Fibroblast of upper back skin (primary cell): ENCODE results near the gene DMPK.
"Not testable (repeated sequence)": the region's sequence is repeated elsewhere in the genome, so short reads cannot be mapped to it uniquely, and the experiment has no call there.

Experiments
- DNase-seq: peaks from one replicate; pipeline ENCODE4 v3.0.0-alpha.2; 2013

Gene DMPK

DNA sequence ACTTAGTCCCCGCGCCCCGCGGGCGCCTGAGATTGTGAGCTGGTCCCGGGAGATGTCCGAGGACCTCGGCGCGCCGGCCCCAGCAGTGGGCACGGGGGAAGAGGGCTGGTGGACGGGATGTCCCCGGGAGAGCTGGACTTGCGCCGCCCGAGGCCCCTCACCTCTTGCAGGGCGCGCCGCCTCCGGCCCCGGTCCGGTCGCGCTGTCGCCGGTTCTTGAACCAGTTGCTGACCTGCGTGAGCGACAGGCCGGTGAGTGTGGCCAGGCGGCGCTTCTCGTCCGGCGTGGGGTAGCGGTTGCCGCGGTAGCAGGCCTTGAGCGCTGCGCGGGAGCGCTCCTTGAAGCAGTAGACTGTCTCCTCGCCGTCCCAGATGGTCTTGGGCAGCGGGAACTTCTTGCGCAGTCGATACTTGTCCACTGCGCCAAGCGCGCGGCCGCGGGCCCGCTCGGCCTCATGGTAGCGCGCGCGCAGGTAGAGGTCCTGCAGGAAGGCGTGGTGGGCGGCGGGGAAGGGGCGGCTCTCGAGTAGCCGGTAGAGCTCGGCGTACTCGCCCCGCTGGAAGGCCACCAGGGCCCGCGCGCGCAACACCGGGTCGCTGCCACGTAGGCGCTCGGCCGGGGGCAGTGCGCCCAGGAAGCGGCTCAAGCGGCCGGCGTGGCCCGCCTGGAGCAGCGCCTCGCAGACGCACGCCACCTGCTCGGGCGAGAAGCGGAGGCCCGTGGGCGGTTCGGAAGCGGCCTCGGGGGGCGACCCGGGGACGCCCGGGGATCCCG is 14.2 kb downstream of the DMPK start:
- DNase-seq = peak; percentile 57

DNA sequence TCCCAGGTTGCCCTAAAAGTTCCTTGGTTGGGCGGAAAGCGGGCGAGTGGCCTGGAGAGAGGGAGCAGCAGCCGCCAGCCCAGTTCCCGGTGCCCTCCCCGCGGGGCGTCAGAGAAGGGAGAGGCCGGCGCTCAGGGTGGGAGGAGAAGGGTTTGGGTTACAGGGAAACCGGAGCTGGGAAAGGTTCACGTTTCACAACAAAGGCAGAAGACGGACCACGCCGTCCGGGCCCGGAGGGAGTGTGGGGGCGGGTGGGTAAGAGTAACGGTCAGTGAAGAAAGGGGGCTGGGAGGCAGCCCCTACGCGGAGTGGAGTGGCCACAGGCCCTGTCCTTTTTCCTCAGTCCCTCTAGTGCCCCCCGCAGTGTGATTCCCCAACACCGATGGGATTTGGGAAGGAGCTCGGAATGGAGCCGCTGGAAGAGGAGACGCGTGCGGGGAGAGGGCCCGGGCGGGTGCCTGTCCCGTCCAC is 14.8 kb downstream of the DMPK start:
- DNase-seq = peak; percentile 85

DNA sequence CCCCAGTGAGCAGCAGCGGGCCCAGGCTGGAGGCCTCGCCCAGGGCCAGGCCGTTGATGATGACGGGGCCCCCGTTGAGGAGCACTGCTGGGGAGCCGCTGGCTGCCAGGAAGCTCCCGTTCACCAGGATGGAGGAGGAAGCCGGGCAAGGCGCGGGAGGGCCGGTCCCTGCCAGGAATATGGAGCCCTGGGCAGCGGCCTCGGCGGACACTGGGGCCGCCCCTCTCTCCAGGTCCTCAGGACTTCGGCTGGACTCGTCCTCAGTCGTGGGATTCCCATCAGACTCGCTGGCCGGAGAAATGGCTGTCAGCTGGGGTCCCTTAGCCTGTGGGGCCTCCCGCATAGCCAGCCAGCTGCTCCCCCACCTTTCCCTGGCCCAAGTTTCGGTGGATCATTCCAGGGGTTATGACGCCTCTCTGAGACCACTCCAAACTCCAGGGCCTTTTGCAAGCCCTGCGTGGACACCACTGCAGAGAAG is 15.4 kb downstream of the DMPK start:
- DNase-seq = peak; percentile 15

DNA sequence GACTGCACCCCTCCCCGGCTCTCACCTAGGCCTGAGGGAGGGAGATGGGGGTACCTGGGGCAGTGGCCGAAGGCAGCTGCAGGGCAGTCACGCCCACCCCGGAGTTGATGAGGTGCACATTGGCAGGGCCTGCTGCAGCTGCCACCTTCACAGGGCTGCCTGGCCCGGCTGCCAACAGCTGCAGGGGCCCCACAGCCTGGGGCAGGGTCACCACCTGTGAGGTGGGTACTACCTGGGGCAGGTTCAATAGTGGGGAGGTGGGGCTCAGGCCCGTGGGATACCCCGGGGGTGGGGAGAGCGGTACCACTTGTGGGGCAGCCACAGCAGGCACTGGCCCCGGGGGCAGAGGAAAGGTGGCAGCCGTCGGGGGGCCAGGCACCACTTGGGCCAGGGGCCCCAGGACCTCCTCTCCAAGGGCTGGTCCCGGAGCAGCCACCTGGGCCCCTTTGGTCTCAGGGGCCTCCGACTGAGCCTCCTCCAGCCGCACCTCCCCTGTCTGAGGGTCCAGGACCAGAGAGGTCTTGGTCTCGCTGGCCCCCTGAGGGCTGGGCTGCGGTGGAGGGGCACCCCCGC is 15.9 kb downstream of the DMPK start:
- no peak for DNase-seq

DNA sequence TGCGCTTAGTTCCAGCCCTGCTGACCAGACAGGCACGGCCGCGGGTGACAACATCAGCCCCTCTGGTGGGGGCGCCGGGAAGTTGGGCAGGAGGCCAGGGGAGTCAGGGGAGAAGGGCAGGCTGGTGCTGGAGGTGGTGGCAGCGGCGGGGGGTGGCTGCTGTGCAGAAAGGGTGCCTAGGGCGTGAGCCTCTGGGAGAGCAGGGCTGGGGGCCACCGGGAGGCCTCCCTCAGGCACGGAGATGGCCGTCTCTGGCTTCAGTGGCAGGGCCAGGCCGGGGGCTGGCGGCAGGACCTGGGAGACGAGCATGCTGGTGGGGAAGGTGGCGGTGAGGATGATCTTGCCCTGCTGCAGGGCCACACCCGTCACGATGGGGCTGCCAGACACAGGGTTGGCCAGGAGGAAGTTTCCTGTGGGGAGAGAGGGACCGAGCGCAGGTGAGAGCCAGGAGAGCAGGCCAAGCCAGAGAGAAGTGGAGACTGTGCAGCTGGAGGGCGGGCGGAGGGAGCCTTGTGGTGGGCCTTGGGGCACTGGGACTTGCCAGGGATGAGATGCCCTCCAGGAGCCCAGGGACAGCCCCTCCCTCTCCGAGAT is 16.5 kb downstream of the DMPK start:
- DNase-seq = no peak

DNA sequence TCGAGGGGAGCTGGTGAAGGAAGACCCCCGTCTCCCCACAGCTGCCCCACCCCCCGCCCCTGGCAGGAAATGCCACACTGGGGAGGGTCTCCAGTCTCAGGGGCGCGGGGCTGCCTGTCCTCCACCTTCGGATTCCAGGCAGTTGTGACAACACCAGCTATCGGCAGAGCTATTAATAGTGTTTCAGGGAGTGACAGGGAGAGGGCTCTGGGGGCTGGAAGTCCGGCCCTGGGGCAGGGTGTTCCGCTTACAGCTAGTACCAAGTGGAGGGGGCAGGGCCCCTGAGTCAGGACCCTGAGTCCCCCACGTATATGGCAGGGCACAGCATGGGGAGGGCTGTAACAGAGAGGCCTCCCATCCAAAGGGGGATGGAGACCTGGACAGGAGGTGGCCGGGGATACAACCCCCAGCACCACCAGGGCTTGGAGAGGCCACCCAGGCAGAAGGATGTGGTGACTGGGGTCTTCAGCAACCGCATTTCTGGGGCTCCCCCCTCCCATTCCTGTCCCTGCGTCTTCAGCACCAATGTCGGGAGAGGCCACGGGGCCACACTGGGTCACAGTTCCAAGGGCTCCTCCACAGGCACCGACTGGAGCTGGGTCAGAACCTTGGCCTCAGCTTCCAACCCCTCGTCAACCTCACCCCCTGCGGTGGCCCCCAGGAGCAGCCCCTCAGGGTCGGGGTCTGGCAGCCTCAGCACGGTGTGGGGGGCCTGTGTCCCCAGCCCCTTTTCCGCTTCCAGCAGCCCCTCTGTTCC is 17.2 kb downstream of the DMPK start:
- DNase-seq = no peak

DNA sequence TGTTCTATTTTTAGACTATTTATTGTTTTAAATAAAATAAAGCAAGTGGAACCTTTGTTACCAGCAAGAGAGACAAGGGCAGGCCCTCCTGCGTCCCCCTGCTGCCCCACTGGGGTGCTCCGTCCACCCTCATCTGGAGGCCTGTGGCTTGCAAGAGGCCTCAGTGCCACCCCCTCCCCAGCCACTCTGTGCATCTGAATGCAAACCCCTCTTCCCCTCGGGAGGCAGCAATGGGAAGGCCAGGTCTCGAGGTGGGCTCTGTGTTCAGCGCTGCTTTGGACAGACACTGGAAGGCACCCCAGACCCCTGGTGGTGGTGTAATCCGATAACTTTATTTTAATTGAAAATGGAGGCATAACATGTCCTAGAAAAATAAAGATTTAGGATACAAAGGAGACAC is 17.8 kb downstream of the DMPK start:
- no peak for DNase-seq

DNA sequence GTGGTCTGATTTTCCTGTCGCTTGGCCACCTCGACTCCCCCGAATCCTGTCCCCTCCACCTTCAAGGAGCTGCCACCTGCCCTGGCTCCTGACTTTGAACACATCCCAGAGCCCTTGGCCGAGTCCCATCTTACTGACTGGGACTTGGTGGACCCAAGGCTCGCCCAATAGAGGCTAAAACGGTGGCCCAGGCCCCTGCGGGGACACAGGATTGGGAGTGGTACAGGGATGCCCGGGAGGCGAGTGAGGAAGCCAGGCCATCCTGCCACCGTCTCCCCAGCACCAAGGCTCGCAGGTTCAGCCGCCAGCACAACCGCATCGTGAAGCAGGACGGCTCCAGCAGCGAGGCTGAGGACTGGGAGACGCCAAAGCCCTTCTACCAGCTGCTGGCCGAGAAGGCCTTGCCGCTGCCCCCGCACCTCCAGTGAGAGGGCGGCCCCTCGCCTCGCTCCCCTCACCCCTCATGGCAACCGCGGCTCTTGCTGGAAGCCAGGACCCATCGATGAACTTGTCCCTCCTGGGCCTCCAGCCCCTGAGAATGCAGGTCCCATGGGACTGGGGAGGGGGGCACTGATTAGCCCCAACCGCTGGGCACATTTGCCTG is 18.5 kb downstream of the DMPK start:
- no peak for DNase-seq

DNA sequence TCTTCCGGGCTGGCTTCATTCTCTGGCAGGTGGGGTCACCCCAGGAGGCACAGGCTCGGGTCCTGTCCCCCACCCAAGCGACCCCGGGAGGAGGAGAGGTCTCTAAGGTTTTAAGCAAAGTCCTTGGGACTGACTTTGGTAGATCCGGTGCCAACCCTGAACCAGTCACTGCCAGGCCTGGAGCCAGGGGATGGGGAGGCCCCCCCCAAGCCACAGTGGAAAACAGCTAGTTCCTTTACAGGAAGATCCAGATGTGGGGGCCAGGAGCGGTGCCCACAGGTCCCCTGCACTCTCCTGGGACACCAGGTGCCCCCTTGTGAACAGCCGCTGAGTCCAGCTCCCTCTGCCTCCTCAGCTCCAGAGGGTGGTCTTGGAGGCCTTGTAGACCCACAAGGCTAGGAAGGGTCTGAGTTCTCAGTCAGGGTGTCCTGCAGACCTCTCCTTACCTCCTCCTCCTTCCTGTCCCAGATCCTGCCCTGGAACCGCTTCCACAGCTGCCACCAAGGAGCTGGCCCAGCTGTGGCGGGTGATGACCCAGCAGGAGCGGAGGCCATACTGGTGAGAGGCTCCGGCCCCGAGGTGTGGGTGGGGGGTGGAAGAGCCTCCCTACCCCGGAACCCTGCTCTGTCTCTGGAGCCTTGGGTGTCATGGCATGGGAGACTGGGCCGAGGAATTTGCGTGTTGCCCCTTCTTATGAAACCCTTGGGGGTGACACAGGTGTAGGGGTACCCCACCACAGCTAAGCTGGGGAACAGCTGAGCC is 19.2 kb downstream of the DMPK start:
- DNase-seq = no peak

DNA sequence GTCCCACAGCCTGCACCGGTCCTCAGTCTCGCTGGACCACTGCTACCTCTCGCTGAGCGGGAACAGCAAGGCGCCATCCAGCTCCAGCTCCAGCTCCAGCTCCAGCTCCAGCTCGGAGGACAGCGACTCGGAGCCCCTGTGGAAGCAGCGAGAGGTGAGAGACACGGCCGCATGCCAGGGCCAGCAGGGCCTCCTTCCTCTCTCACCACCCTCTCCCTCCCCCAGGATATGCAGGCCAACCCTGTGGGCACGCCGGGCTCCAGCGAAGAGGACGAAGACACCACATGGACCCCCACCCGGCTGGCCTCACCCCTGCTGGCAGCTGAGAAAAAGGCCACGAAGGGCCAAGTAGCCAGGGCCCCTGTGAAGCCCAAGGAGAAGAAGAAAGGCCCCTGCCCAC is 20.6 kb downstream of the DMPK start:
- DNase-seq = no peak

DNA sequence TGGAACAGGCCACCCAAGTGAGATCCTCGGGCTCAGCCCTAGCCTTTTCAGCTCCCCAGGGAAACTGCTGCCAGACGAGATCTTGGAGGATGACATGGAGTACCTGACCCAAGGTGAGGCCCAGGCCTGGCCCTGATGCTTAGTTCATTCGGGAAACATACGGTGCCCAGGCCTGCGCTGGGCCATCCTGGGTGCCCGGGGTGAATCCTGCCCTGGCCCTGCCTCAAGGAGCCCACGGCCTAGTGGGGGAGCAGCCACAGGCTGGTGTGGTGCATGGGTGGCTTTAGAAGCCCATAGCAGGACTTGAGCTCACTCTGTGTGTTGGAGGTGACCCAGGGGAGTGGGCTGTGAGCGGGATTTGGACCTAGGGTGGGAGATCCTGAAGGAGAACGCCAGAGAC is 23.4 kb downstream of the DMPK start:
- no peak for DNase-seq

DNA sequence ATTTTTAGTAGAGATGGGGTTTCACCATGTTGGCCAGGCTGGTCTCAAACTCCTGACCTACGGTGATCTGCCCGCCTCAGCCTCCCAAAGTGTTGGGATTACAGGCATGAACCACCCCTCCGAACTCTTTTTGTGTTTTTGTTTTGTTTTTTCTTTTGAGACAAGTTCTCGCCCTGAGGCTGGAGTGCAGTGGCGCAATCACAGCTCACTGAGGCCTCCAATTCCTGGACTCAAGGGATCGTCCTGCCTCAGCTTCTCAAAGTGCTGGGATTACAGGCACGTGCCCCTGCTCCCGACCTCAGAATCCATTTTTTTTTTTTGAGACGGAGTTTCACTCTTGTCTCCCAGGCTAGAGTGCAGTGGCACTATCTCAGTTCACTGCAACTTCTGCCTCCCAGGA is 24.6 kb downstream of the DMPK start:
- no peak for DNase-seq

DNA sequence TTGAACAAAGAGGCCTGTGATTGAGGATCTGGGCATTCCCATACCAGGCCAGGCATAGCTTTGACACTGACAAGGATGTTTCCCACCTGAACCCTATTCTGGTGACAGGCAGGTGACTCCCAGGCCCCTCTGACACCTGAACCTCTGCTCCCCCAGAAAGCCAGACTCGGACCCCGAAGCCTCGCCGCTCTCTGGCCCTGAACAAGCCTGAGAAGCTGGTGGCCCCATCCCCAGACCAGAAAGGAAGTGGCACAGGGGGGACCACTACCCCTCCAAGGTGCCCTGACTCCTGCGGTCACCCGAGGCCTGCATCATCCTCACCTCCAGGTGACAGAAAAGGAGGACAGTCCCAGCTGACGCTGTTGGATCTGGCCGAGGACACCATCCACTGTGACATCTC is 28.0 kb downstream of the DMPK start:
- DNase-seq = no peak

DNA sequence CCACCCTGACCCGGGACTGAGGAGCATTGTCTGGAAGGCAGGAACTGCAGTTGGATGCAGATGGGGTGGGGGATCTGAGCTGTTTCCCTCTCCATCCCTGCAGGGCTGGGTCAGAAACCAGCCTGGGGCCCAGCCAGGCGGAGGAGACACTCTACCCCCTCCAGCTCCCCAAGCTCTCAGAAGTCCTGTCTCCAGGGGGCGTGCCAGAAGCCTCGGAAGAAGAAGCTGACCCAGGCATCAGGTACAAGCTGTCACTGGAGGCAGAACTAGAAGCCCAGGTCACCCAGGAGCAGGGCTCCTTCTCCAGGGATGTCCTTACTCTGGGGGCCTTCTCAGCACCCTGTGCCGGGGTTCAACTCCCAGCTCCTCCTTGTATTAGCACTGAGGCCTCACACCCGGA is 28.7 kb downstream of the DMPK start:
- no peak for DNase-seq

DNA sequence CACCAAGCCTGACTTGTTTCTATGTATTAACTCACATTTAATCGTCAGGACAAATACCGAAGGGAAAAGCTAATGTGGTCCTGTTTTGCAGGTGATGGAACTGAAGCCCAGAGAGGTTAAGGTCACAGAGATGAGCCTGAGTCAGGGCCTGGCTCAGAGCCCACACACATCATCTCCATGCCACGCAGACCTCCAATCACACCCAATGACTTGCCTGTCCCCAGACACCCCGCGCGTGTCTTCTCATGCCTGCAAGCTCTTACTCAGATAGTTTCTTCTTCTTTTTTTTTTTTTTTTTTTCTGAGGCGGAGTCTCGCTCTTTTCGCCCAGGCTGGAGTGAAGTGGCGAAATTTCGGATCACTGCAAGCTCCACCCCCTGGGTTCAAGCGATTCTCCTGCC is 29.7 kb downstream of the DMPK start:
- no peak for DNase-seq

DNA sequence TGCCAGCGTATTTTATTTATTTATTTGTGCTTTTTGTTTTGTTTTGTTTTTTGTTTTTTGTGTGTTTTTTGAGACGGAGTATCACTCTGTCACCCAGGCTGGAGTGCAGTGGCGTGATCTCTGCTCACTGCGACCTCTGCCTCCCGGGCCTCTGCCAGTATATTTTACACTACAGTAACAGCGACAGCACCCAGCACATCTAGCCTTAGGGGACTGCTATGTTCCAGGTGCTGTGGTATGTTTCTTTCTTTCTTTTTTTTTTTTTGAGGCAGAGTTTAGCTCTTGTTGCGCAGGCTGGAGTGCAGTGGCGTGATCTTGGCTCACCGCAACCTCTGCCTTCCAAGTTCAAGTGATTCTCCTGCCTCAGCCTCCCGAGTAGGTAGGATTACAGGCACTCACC is 30.8 kb downstream of the DMPK start:
- DNase-seq = not testable (repeated sequence)

DNA sequence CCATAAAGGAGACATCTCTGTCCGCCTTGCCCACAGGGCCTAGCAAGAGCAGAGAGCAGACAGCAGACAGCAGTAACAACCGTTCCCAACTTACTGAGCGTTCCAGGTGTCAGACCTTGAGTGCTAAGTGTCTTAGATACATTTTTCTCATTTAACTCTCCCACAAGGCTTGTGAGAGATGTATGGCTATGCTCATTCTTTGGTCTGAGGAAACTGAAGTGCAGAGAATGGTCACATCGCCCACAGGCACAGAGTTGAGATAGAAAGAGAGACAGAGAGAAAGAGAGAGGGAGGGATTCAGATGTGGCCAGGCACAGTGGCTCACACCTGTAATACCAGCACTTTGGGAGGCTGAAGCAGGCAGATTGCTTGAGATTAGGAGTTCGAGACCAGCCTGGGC is 34.8 kb downstream of the DMPK start:
- DNase-seq = no peak

DNA sequence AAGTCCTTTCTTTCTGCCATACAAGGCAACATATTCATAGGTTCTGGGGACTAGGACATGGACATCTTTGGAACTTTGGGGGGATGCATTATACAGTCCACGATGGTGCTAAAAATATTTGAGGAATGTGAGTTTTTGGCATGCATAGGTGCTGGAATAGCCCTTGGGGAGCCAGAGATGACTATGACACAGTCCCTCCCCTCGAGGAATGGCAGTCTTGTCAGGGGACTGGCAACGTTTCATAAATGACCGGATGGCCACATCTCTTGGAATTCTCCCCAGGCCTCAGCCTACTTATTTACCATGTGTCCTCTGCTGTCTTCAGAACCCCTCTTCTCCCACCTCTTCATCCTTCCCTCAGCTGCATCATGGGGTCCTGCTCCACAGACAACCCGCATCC is 35.4 kb downstream of the DMPK start:
- peak; percentile 17 for DNase-seq

DNA sequence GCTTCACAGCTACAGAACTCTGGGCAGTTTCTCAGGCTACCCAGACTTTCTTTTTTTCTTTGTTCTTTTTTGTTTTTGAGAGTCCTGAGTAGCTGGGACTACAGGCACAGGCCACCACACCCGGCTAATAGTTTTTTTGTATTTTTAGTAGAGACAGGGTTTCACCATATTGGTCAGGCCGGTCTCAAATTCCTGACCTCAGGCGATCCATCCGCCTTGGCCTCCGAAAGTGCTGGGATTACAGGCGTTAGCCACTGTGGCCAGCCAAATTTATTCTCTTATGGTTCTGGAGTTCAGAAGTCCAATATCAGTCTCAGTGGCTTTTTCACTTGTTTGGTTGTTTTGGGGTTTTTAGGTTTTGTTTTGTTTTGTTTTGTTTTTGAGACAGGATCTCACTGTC is 36.7 kb downstream of the DMPK start:
- no peak for DNase-seq

DNA sequence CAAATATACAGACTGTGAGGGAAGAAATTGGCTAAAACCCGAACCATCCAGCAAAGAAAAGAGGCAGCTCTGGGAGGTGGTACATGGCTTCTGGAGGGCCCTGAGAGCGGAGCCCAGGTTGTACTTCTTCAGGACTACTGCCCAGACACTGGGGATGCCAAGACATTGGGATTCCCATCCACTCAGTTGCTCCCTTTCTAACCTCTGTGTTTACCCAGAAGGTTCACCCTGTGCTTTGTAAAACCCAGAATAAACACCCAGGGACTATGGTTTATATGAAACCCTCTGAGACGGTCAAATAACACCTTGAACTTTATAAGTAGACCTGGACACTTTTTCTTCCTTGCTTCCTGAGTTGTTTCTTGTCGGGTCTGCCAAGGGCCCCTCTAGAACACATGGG is 39.3 kb downstream of the DMPK start:
- DNase-seq = no peak

DNA sequence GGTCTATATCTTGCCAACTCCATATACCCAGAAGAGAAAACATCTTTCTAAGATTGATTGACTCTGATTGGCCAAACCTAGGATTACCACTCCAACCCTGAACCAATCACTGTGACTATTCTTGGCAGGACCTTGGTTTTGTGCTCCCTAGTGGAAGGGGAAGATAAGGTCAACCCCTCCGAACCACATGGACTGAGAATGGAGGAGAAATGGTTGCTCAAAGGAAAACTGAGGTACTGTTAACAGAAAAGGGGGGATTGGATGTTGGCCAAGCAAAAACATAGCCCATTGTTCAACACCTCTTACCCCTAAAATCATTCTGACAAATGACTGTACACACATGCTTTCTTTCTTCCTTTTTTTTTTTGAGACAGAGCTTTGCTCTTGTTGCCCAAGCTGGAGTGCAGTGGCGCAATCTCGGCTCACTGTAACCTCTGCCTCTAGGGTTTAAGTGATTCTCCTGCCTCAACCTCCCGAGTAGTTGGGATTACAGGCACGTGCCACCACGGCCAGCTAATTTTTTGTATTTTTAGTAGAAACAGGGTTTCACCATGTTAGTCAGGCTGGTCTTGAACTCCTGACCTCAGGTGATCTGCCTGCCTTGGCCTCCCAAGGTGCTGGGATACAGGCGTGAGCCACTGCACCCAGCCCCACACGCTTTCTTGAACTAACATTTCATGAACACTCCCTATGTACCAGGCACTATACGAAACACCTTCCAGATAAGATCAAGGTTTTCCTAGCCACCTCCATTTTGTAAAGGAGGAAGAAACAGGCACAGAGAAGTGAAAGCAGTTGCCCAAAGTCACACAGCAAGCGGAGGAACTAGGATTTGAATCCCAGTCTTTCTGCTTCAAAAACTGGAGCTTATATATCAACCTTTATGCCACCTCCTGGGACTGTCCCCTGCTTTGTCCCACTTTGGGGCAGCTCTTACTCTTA is 42.5 kb downstream of the DMPK start:
- DNase-seq = no peak
